ENCODE results near the gene PLA2G2A. TPM values are rescaled to one million over a fixed set of nuclear protein-coding genes. Genes with fewer than 3 reads are reported as not detected.
"Not testable (repeated sequence)": the region's sequence is repeated elsewhere in the genome, so short reads cannot be mapped to it uniquely, and the experiment has no call there.

The PLA2G2A gene
- total RNA-seq, 6 experiments from 2014 or later, result 109 to 1,136 (median 151) TPM

GRCh38 chr1:19990689-19991088 is 11.3 kb upstream of the PLA2G2A start:
- Histone ChIP-seq H3K27ac (no peak overlapping the region), H3K9me3 (no peaks in the 10 kb centered on the region), H3K4me3 (no peak overlapping the region), H3K36me3 (no peaks in the 10 kb centered on the region), H3K27me3 (no peaks in the 10 kb centered on the region), H3K4me1 (peaks cover 0 to 14% (median 0%) of the 10 kb centered on the region in 4 donors)
- TF ChIP-seq CTCF (IDR thresholded peaks at IDR 0.05) (no peak), POLR2A (IDR thresholded peaks at IDR 0.05) (no peak)
- no peak for DNase-seq
- ATAC-seq, result no peak
- 82% methylated on average over 2 of the region's 2 CpGs for WGBS (ENCODE audit: insufficient coverage, low coverage, low lambda C conversion rate, missing lambda C conversion rate)
- intact Hi-C loops (cut with DNase I), result no loop called here

GRCh38 chr1:19990182-19990582 is 10.8 kb upstream of the PLA2G2A start:
- 52% methylated on average over 9 of the region's 9 CpGs for WGBS (ENCODE audit: insufficient coverage, low coverage, low lambda C conversion rate, missing lambda C conversion rate)
- H3K4me1 ChIP-seq, result peaks cover 0 to 14% (median 0%) of the 10 kb centered on the region in 4 donors
- H3K9me3 ChIP-seq; ATAC-seq; intact Hi-C loops (cut with DNase I); DNase-seq; H3K27ac ChIP-seq; H3K36me3 ChIP-seq; H3K27me3 ChIP-seq; H3K4me3 ChIP-seq: not testable (repeated sequence)

- no peak for TF ChIP-seq POLR2A (IDR thresholded peaks at IDR 0.05)
- TF ChIP-seq CTCF (IDR thresholded peaks at IDR 0.05), result no peak
- no peaks in the 10 kb centered on the region for H3K36me3 ChIP-seq
- intact Hi-C loops (cut with DNase I), result no loop called here
- ATAC-seq (peak in 2 of 4 donors; percentile 11 to 20), DNase-seq (no peak)
- no peaks in the 10 kb centered on the region for H3K27me3 ChIP-seq
- no peak overlapping the region for H3K27ac ChIP-seq
- H3K4me1 ChIP-seq, result peaks cover 0 to 14% (median 0%) of the 10 kb centered on the region in 4 donors
- WGBS (ENCODE audit: insufficient coverage, low coverage, low lambda C conversion rate, missing lambda C conversion rate), result 57% methylated on average over 4 of the region's 4 CpGs
- no peaks in the 10 kb centered on the region for H3K9me3 ChIP-seq
- H3K4me3 ChIP-seq, result no peak overlapping the region
Measured at GRCh38 chr1:19988267-19989006, 9.0 kb upstream of the PLA2G2A start.

GRCh38 chr1:19987719-19988118 is 8.3 kb upstream of the PLA2G2A start:
- intact Hi-C loops (cut with DNase I), result no loop called here
- Histone ChIP-seq H3K27ac (peak overlapping the region in 1 of 3 donors; percentile 1), H3K4me3 (no peak overlapping the region), H3K27me3 (no peaks in the 10 kb centered on the region), H3K4me1 (peaks cover 0 to 14% (median 0%) of the 10 kb centered on the region in 4 donors), H3K36me3 (no peaks in the 10 kb centered on the region), H3K9me3 (no peaks in the 10 kb centered on the region)
- DNase-seq (no peak), ATAC-seq (peak; percentile 33 to 88 (median 75))
- TF ChIP-seq CTCF (IDR thresholded peaks at IDR 0.05) (no peak), POLR2A (IDR thresholded peaks at IDR 0.05) (no peak)
- WGBS (ENCODE audit: insufficient coverage, low coverage, low lambda C conversion rate, missing lambda C conversion rate), result 33% methylated on average over 2 of the region's 2 CpGs

GRCh38 chr1:19984409-19985016 is 5.1 kb upstream of the PLA2G2A start:
- H3K27ac ChIP-seq; H3K9me3 ChIP-seq; intact Hi-C loops (cut with DNase I); H3K36me3 ChIP-seq; DNase-seq; H3K4me3 ChIP-seq; H3K27me3 ChIP-seq; ATAC-seq: not testable (repeated sequence)
- WGBS (ENCODE audit: insufficient coverage, low coverage, low lambda C conversion rate, missing lambda C conversion rate), result 88% methylated on average over 3 of the region's 32 CpGs
- peaks cover 0 to 42% (median 2%) of the 10 kb centered on the region in 4 donors for H3K4me1 ChIP-seq

Measured in right lobe of liver (tissue), 6 donors.